Endothelial cell of umbilical vein (primary cell): ENCODE results near the gene CUL3. TPM values are rescaled to one million over a fixed set of nuclear protein-coding genes. Genes with fewer than 3 reads are reported as not detected.

ENCODE experiments used
- BruUV-seq: library from RNA; stranded (reverse); fragments of 400-500 nt; replicated peaks from 2 replicates; lab custom pipeline; 2021; lab: Mats Ljungman, UMichigan
- CTCF ChIA-PET: fragments of 300-600, 350-600 bp; sonication (Branson Sonifier 250); formaldehyde crosslinking; loops from one replicate; lab custom pipeline; 2021; ENCODE audit warnings: antibody characterized with exemption, inconsistent platforms; lab: Charles Lee
- POLR2A ChIA-PET: fragments of 300-600, 350-600 bp; sonication (Branson Sonifier 250); formaldehyde crosslinking; loops from one replicate; lab custom pipeline; 2021; ENCODE audit warnings: antibody characterized with exemption, inconsistent platforms; lab: Charles Lee
- DNase-seq: peaks from one replicate; pipeline ENCODE4 v3.0.0-alpha.2; 2011; ENCODE audit warnings: low read depth, low spot score
- FAIRE-seq: peaks from 2 replicates; lab custom pipeline; 2011; peaks lifted over from hg19 to GRCh38; lab: Jason Lieb, UNC
- H2AFZ ChIP-seq: 2 replicates; pipeline ENCODE4 v1.6.0; 2012; ENCODE audit warnings: low read depth, low read length, control low read depth, inconsistent platforms
- H3K27ac ChIP-seq: 2 replicates; pipeline ENCODE4 v1.5.1; 2011; ENCODE audit warnings: low read depth, mild to moderate bottlenecking, control low read depth, low read length, moderate library complexity; ENCODE audit not compliant: insufficient read depth
- H3K27me3 ChIP-seq, 2 experiments: 2 replicates each; pipeline versions ENCODE4 v1.6.0 to v1.6.1; 2011; ENCODE audit warnings: low read length in 2 of 2, mixed read lengths in 1 of 2; ENCODE audit not compliant: control insufficient read depth in 2 of 2, insufficient read depth in 2 of 2
- H3K36me3 ChIP-seq, 2 experiments: 2 replicates in 1 of 2; 3 replicates in 1 of 2; pipeline ENCODE4 v1.5.1; 2011; ENCODE audit warnings: low read length in 2 of 2, mild to moderate bottlenecking in 1 of 2, moderate library complexity in 1 of 2; ENCODE audit not compliant: control insufficient read depth in 2 of 2, insufficient read depth in 2 of 2; ENCODE audit errors: extremely low read depth in 1 of 2
- H3K4me1 ChIP-seq: 3 replicates; pipeline ENCODE4 v1.5.1; 2011; ENCODE audit warnings: mild to moderate bottlenecking, low read length; ENCODE audit not compliant: control insufficient read depth, insufficient read depth; ENCODE audit errors: extremely low read depth
- H3K4me2 ChIP-seq: 2 replicates; pipeline ENCODE4 v1.6.1; 2011; ENCODE audit warnings: low read length, control low read depth, mixed read lengths; ENCODE audit not compliant: insufficient read depth
- H3K4me3 ChIP-seq, 3 experiments: fragments of 200-600 bp in 1 of 3; sonication (generic), shearing (Covaris generic) in 1 of 3; replicated peaks in 1 of 3; 2 replicates each; pipeline ENCODE4 v1.5.1; 2011 to 2016; ENCODE audit warnings: control low read depth in 3 of 3, low read length in 3 of 3, mild to moderate bottlenecking in 2 of 3, inconsistent platforms in 1 of 3, low read depth in 1 of 3, moderate library complexity in 1 of 3; ENCODE audit not compliant: insufficient read depth in 1 of 3
- H3K79me2 ChIP-seq: 2 replicates; pipeline ENCODE4 v1.6.0; 2012; ENCODE audit warnings: low read length, inconsistent platforms; ENCODE audit not compliant: control insufficient read depth, insufficient read depth
- H3K9ac ChIP-seq: replicated peaks from 2 replicates; pipeline ENCODE3; 2011; ENCODE audit warnings: low read length, control low read depth; ENCODE audit not compliant: insufficient read depth; ENCODE audit errors: extremely low read depth
- H3K9me1 ChIP-seq: replicated peaks from 3 replicates; pipeline ENCODE4 v1.6.0; 2011; ENCODE audit warnings: mild to moderate bottlenecking, low read length; ENCODE audit not compliant: control insufficient read depth, insufficient read depth; ENCODE audit errors: extremely low read depth
- H3K9me3 ChIP-seq: replicated peaks from 2 replicates; pipeline ENCODE4 v1.5.1; 2012; ENCODE audit warnings: low read length, inconsistent platforms; ENCODE audit not compliant: control insufficient read depth, insufficient read depth
- H4K20me1 ChIP-seq: replicated peaks from 2 replicates; pipeline ENCODE3; 2011; ENCODE audit warnings: mild to moderate bottlenecking, low read length; ENCODE audit not compliant: control insufficient read depth, insufficient read depth; ENCODE audit errors: extremely low read depth
- EZH2 ChIP-seq: IDR thresholded peaks from 2 replicates; pipeline ENCODE4 v1.6.1; 2012; ENCODE audit warnings: borderline replicate concordance, low read depth, mild to moderate bottlenecking, moderate library complexity, low read length, inconsistent platforms; ENCODE audit not compliant: severe bottlenecking
- FOS ChIP-seq: IDR thresholded peaks from 2 replicates; pipeline ENCODE4 v1.6.1; 2011; ENCODE audit warnings: mild to moderate bottlenecking, low read length, moderate library complexity, borderline replicate concordance; ENCODE audit not compliant: insufficient read depth
- GATA2 ChIP-seq: IDR thresholded peaks from 2 replicates; pipeline ENCODE4 v1.7.0; 2011; ENCODE audit warnings: low read depth, mild to moderate bottlenecking, moderate library complexity, mixed read lengths, low read length; ENCODE audit not compliant: insufficient read length, insufficient read depth
- JUN ChIP-seq: IDR thresholded peaks from 2 replicates; pipeline ENCODE4 v1.6.1; 2011; ENCODE audit warnings: borderline replicate concordance, low read depth; ENCODE audit not compliant: insufficient read length, insufficient read depth
- MYC ChIP-seq: IDR thresholded peaks from one replicate; pipeline ENCODE4 v1.6.1; 2011; ENCODE audit warnings: mild to moderate bottlenecking, low read depth, low read length
- POLR2A ChIP-seq: IDR thresholded peaks from 2 replicates; pipeline ENCODE4 v1.6.1; 2012; ENCODE audit warnings: low read depth, mild to moderate bottlenecking, control low read depth, low read length
- POLR2AphosphoS5 ChIP-seq: IDR thresholded peaks from 2 replicates; pipeline ENCODE4 v1.6.1; 2012; ENCODE audit warnings: low read depth, mild to moderate bottlenecking, control low read depth, low read length, moderate library complexity; ENCODE audit not compliant: insufficient read depth
- dilution Hi-C: fragments of 300-500 bp; cut with MboI; formaldehyde crosslinking; loops from one replicate; pipeline ENCODE4 v1.15.0; 2019; ENCODE audit warnings: low sequenced_read_pairs; ENCODE audit not compliant: extremely low pct_ligation_motif_present
- intact Hi-C: fragments of 100-400 bp; cut with micrococcal nuclease; formaldehyde crosslinking; loops from one replicate; pipeline ENCODE4 v1.10.0; 2022
- polyA plus RNA-seq, 4 experiments: library from polyadenylated mRNA; depleted of rRNA in 3 of 4; stranded (reverse) in 3 of 4; unstranded in 1 of 4; fragments of >200 nt; gene quantifications; 2 replicates each; pipeline versions ENCODE4 v1.2.1 to v1.2.3, GENCODE V29; 2011 to 2012; ENCODE audit warnings: missing spikeins in 1 of 4
- total RNA-seq: library from RNA; stranded (reverse); gene quantifications from 2 replicates; pipeline ENCODE4 v1.2.3, GENCODE V29; 2021
- TF ChIP-seq, protein P1 (sequence below), 2 donors: IDR thresholded peaks; 1 replicate in 1 of 2; 2 replicates in 1 of 2; pipeline ENCODE4 v1.5.1; 2011; ENCODE audit warnings: low read length in 2 of 2, mild to moderate bottlenecking in 2 of 2, moderate library complexity in 2 of 2, control low read depth in 1 of 2, inconsistent platforms in 1 of 2, low read depth in 1 of 2; ENCODE audit not compliant: insufficient read depth in 1 of 2; ENCODE audit errors: extremely low read depth in 1 of 2
- TF ChIP-seq, protein P2 (sequence below): IDR thresholded peaks from 2 replicates; pipeline ENCODE4 v1.6.1; 2011; ENCODE audit not compliant: insufficient read depth, insufficient read length

CUL3 gene
- total and polyA plus RNA-seq, 2 donors (not counting 3 experiments of a cell fraction or from before 2014, with no cell fraction given): 22.7 to 82.3 TPM

DNA sequence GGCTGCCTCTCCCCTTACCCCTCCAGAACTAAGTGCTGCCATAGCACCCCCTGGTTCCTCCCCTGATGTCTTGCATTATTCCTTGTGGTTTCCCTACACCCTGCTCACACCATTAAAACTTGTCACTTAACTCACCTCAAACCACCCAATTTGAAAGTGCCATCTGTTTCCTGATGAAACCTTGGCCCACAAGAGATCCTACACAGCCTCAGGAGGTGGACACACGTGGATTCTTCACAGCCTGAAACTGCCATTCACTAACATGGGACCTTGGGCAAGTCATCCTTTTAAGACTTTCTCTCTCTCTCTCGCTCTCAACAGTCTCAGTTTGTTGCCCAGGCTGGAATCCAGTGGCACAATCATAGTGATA lies 155.7 kb downstream of the CUL3 start:
- Histone ChIP-seq H3K36me3 (no peaks in the 10 kb centered on the region), H3K9me1 (no peaks in the 10 kb centered on the region), H3K79me2 (no peaks in the 10 kb centered on the region), H4K20me1 (no peaks in the 10 kb centered on the region), H2AFZ (no peak overlapping the region), H3K27ac (no peak overlapping the region), H3K9ac (no peak overlapping the region), H3K27me3 (no peaks in the 10 kb centered on the region), H3K4me1 (no peaks in the 10 kb centered on the region), H3K4me2 (no peak overlapping the region), H3K9me3 (no peaks in the 10 kb centered on the region), H3K4me3 (no peak overlapping the region)
- FAIRE-seq: no peak
- no TSS peak for BruUV-seq
- no peak for DNase-seq
- CTCF ChIA-PET: interaction anchor here (0.6 to 1.0 kb wide), 2 partner anchors 16 to 31 kb away, joined by 3 read pairs; no protein-coding TSS in a partner anchor
- no peak for TF ChIP-seq JUN
- TF ChIP-seq, protein P1, sequence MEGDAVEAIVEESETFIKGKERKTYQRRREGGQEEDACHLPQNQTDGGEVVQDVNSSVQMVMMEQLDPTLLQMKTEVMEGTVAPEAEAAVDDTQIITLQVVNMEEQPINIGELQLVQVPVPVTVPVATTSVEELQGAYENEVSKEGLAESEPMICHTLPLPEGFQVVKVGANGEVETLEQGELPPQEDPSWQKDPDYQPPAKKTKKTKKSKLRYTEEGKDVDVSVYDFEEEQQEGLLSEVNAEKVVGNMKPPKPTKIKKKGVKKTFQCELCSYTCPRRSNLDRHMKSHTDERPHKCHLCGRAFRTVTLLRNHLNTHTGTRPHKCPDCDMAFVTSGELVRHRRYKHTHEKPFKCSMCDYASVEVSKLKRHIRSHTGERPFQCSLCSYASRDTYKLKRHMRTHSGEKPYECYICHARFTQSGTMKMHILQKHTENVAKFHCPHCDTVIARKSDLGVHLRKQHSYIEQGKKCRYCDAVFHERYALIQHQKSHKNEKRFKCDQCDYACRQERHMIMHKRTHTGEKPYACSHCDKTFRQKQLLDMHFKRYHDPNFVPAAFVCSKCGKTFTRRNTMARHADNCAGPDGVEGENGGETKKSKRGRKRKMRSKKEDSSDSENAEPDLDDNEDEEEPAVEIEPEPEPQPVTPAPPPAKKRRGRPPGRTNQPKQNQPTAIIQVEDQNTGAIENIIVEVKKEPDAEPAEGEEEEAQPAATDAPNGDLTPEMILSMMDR (IDR thresholded peaks at IDR 0.05; ENCODE audit: extremely low read depth in 1 of 2, insufficient read depth in 1 of 2, low read depth in 1 of 2, low read length in 2 of 2): no peak
- no peak for TF ChIP-seq FOS
- no peak for TF ChIP-seq MYC
- TF ChIP-seq, protein P2, sequence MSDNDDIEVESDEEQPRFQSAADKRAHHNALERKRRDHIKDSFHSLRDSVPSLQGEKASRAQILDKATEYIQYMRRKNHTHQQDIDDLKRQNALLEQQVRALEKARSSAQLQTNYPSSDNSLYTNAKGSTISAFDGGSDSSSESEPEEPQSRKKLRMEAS: no peak
- no peak for TF ChIP-seq EZH2
- no peak for TF ChIP-seq POLR2AphosphoS5
- no peak for TF ChIP-seq GATA2
- no peak for TF ChIP-seq POLR2A
- intact Hi-C loops: no loop called here
- POLR2A ChIA-PET: no interaction called here
- dilution Hi-C loops: no loop called here
